HEK293T (cell line): ENCODE data around the gene DNER.

Experiments used
- BHLHE40 ChIP-seq: fragments of 450-650 bp; IDR thresholded peaks from 2 replicates; pipeline ENCODE4 v1.6.1; 2016; ENCODE audit warnings: mild to moderate bottlenecking, moderate library complexity, borderline replicate concordance
- L3MBTL2 ChIP-seq: fragments of 450-650 bp; conservative IDR thresholded peaks from 2 replicates; pipeline ENCODE4 v1.6.1; 2016; ENCODE audit warnings: mild to moderate bottlenecking
- LEF1 ChIP-seq: fragments of 450-650 bp; IDR thresholded peaks from 2 replicates; pipeline ENCODE4 v1.6.1; 2017; ENCODE audit warnings: mild to moderate bottlenecking, borderline replicate concordance
- SP1 ChIP-seq: fragments of 450-650 bp; IDR thresholded peaks from 2 replicates; pipeline ENCODE4 v1.6.1; 2017
- TARDBP ChIP-seq: fragments of 450-650 bp; IDR thresholded peaks from 2 replicates; pipeline ENCODE4 v1.6.1; 2016

DNA sequence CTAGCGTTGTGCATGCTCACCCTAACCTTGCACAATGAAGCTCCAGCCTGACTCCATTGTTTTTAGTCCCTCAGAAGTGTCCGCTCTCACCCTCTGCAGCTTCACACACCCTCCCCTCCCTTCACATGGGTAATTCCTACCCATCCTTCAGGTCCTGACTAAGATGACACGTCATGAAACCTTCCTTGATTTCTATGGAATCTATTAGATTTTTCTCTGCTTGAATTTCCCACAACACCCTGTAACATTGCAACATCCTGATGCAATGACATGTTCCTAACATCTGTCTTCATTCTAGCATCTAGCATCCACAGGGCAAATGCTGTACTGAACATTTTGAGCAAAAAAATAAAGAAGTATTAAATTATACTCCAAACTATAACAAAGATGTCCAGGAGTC lies 366.2 kb downstream of the DNER start:
- TF ChIP-seq LEF1 (no peak), TARDBP (no peak), BHLHE40 (no peak), SP1 (no peak), L3MBTL2 (no peak)
